GM10248 (cell line): ENCODE results near the gene TMEM98.

Source experiments
- CTCF ChIA-PET: fragments of 300-600 bp; sonication (Branson Sonifier 250); formaldehyde crosslinking; extraction: SDS; loops from one replicate; lab custom pipeline; 2021; ENCODE audit warnings: antibody characterized with exemption; lab: Yijun Ruan, JAX
- POLR2A ChIA-PET: fragments of 350-650 bp; sonication (Branson Sonifier 250); formaldehyde crosslinking; extraction: SDS; loops from one replicate; lab custom pipeline; 2020; ENCODE audit warnings: antibody characterized with exemption; lab: Yijun Ruan, JAX
- DNase-seq: peaks from one replicate; pipeline ENCODE4 v3.0.0; 2012; ENCODE audit errors: extremely low spot score
- TF ChIP-seq, protein P1 (sequence below): IDR thresholded peaks from 2 replicates; pipeline ENCODE4 v1.5.1; 2012; ENCODE audit warnings: mild to moderate bottlenecking, low read depth; ENCODE audit errors: extremely low read depth, missing control alignments, control extremely low read depth

The TMEM98 gene

DNA sequence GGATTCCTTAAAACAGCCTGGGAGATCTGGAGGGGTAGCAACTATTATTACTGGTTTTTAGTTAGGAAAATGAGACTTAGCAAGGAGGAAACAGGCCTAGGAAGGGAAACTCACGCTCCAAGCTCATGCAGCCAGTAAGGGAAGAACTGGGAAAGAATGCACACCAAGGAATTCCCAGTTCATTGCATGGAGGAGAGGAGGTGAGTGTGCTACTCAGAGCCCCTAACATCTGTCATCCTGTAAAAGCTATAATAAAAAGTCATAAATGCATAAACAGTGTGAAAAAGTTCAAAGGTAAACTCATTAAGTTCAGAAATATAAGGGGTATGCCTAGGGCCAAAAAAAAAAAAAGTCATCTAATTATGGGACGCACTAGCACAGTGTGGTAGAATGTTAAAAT, 25.9 kb downstream of the TMEM98 start:
- DNase-seq, result no peak
- TF ChIP-seq, protein P1, sequence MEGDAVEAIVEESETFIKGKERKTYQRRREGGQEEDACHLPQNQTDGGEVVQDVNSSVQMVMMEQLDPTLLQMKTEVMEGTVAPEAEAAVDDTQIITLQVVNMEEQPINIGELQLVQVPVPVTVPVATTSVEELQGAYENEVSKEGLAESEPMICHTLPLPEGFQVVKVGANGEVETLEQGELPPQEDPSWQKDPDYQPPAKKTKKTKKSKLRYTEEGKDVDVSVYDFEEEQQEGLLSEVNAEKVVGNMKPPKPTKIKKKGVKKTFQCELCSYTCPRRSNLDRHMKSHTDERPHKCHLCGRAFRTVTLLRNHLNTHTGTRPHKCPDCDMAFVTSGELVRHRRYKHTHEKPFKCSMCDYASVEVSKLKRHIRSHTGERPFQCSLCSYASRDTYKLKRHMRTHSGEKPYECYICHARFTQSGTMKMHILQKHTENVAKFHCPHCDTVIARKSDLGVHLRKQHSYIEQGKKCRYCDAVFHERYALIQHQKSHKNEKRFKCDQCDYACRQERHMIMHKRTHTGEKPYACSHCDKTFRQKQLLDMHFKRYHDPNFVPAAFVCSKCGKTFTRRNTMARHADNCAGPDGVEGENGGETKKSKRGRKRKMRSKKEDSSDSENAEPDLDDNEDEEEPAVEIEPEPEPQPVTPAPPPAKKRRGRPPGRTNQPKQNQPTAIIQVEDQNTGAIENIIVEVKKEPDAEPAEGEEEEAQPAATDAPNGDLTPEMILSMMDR, result no peak
- POLR2A ChIA-PET, result no interaction called here
- CTCF ChIA-PET, result interaction anchor here (1.3 to 1.4 kb wide), 3 partner anchors 8 to 153 kb away, joined by 3 to 4 read pairs (median 3); no protein-coding TSS in a partner anchor

DNA sequence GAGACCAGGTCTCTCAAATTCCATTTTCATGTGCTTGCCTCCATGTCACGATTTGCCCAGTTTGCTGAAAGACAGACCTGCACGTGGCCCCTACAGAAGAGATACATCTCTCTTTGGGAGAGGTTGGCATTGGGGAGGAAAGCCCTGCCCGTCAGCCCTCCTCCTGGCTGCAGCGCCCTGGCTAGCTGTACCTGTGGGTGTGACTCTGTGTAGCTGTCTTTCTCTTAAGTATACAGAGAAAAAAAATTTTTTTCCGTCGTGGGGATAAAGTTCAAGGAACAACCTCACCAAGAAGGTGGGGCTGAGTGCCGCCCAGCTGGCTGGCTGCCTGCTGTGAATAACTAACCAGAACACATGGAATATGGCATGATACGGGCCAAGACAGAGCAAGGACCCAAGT, 26.5 kb downstream of the TMEM98 start:
- TF ChIP-seq, protein P1, result no peak
- POLR2A ChIA-PET, result no interaction called here
- CTCF ChIA-PET, result interaction anchor here (1.4 kb wide), 2 partner anchors 12 to 154 kb away, joined by 3 read pairs; no protein-coding TSS in a partner anchor
- no peak for DNase-seq

DNA sequence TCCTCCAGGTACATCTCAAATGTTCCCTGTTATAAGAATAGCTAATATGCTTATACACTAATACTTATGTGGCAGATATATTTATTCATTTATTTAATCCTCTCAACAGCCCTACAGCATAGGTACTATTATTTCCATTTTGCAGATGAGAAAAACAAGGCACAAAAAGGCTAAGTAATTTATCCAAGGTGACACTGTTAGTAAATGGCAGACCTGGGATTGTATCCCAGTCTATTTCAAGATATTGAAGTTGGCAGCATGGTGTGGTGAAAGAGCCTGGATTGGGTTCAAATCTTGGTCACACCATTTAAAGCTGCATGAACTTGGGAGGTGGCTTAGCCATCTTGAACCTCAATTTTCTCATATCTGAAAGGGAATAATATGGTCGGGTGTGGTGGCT, 27.2 kb downstream of the TMEM98 start:
- no peak for DNase-seq
- ChIA-PET CTCF (interaction anchor here (1.0 to 1.4 kb wide), 2 partner anchors 13 to 43 kb away, joined by 3 read pairs; no protein-coding TSS in a partner anchor), POLR2A (no interaction called here)
- TF ChIP-seq, protein P1, result no peak

DNA sequence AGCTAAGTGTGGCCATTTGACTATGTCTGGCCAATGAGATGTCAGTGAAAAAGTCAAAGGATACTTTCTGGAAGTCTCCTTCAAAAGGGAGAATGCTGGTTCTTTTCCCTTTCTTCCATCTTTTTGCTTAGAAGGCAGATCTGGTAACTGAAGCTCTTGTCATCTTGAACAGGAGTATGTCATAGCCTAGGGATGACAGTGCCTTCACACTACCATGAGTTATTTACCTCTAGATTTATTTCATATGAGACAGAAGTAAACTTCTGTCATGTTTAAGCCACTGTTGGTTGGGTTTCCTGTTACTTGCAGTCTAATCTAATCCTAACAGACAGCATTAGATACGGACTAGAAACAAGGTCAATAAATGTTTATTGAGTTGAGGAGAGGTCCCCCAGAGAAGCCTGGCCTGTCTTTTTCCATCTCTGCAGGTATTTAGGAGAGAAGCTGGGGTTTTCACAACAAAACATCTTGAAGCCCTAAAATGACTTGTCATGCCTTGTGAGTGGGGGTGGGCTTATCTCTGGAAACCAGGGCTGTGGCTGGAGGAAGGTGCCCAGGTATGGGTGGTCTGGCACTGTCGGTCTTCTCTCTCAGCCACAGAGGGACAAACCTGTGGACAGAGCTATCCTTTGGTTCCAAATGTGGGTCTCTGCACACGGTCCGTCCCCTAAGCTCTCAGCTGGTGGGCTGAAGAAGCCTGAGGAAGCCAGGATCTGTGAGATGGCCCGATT, 28.5 kb downstream of the TMEM98 start:
- ChIA-PET POLR2A (no interaction called here), CTCF (interaction anchor here (1.0 to 1.7 kb wide), 2 partner anchors 15 to 42 kb away, joined by 3 to 4 read pairs; no protein-coding TSS in a partner anchor)
- DNase-seq, result no peak
- TF ChIP-seq, protein P1, result no peak

DNA sequence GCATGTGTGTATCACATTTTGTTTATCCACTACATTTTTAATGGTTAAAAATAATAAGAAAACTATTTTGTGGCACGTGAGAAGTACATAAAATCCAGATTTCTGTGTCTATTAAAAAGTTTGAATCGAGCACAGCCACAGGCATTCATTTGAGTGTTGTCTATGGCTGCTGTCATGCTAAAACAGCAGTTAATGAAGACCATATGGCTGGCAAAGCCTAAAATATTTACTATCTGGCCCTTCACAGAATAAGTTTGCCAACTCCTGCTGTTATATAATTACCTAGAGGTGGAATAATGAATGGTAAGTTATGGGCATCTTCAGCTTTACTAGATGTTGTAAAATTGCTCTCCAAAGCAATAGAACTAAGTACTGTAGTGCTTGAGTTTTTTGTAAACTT, 30.5 kb downstream of the TMEM98 start:
- no peak for DNase-seq
- TF ChIP-seq, protein P1, result no peak
- ChIA-PET CTCF (no interaction called here), POLR2A (no interaction called here)

DNA sequence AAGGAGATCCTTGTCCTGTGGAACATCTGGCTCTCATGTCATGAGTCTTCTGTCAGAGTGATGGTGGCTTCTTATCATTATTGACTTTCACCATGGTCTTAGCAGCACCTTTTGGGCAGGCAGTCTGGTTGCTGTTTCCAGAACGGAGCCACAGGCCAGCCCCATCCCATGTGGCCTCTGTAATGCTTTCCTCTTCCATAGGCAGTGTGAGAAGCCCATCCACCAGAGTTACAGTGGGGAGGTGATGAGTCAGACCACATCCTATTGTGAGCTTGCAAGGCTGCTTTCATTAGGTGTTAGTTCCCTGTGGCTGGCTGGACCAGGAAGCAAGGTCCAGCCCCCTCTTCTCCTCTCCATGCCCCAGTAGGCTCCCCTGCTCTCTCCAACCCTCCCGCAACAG, 32.9 kb downstream of the TMEM98 start:
- ChIA-PET POLR2A (no interaction called here), CTCF (interaction anchor here (1.2 to 2.9 kb wide), 4 partner anchors 11 to 38 kb away, joined by 3 to 11 read pairs (median 6); no protein-coding TSS in a partner anchor)
- TF ChIP-seq, protein P1, result no peak
- no peak for DNase-seq
